Measurements from ENCODE around the gene LGALS14. TPM values are rescaled to one million over a fixed set of nuclear protein-coding genes. Genes with fewer than 3 reads are reported as not detected.
A peak's percentile ranks its signal among the peaks of the same experiment; 100 is the strongest.
"Not testable (repeated sequence)": the region's sequence is repeated elsewhere in the genome, so short reads cannot be mapped to it uniquely, and the experiment has no call there.

Gene LGALS14
- total RNA-seq, 1 donor, result under 0.01 TPM

GRCh38 chr19:39692822-39693221 lies 11.5 kb upstream of the LGALS14 start:
- DNase-seq (ENCODE audit: low read depth in 2 of 3, low spot score in 2 of 3), result peak in 1 of 3 donors; percentile 11

DNA sequence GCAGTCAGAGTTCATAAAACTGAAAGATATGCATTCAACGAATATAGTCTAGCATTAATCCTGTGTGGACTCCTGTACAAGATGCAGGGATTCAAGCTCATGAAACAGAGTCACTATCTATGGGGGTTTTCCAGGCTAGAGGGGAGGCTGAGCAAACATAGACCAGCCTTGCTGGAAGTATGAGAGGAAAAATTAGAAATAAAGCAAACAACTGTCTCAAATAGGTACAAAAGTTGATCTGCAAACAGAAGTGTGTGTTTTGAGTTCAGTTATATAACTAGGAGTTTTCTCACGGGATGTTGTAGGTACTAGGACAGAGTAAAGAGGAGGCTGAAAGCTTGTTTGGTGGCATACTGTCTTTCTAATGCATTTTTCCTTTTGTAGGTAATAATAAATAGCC lies 8.5 kb upstream of the LGALS14 start:
- no peak for DNase-seq (ENCODE audit: low read depth in 2 of 3, low spot score in 2 of 3)

DNA sequence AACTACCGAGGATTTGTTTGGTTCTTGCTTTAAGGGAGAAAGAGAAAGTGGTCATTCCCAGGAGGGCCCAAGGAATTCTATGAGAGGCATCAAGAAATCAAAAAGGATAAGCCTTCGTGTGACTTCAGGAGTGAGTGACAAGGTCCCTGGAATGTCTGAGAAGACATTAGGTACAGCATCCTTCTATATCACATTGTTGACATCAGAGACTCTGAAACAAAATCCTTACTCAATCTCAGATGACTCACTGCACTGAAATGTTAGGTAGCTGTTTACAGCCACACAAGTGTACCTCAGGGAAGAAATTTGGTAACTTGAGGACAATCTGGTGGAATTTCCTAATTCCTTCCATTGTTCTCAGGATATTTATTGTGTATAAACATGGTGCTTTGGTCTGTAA lies 7.9 kb upstream of the LGALS14 start:
- no peak for DNase-seq (ENCODE audit: low read depth in 2 of 3, low spot score in 2 of 3)

- DNase-seq (ENCODE audit: low read depth in 2 of 3, low spot score in 2 of 3), result no peak
Observed at GRCh38 chr19:39698535-39698934, 5.7 kb upstream of the LGALS14 start.

DNA sequence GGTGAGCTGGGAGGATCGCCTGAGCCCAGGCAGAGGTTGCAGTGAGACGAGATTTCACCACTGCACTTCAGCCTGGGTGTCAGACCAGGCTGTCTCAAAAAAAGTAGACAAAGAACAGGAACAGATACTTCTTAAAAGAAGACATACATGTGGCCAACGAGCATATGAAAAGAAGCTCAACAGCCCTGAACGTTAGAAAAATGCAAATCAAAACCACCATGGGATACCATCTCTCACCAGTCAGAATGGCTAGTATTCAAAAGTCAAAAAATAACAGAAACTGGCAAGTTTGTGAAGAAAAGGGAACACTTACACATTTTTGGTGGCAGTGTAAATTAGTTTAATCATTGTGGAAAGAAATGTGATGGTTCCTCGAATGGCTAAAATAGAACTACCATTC lies 3.0 kb upstream of the LGALS14 start:
- no peak for DNase-seq (ENCODE audit: low read depth in 2 of 3, low spot score in 2 of 3)

GRCh38 chr19:39705578-39706188 lies 1.4 kb downstream of the LGALS14 start:
- DNase-seq (ENCODE audit: low read depth in 2 of 3, low spot score in 2 of 3), result peak in 1 of 3 donors; percentile 9

DNA sequence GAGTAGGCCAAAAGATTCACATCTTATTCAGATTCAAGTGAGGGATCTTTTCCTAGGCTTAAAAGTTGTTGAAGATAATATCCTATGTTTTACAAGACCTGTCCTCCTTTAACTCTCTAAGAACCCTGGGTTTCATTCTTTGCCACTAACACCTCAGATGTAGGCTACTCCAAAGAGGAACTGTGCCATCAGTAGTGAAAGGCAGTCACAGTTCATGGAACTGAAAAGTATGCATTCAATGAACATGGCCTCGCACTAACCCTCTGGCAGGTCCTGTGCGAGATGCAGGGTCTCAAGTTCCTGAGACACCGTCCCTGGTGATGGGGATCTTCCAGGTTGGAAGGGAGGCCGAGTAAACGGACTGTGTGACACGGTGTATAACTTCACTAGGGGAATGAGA lies 4.3 kb downstream of the LGALS14 start:
- DNase-seq (ENCODE audit: low read depth in 2 of 3, low spot score in 2 of 3), result no peak

- DNase-seq (ENCODE audit: low read depth in 2 of 3, low spot score in 2 of 3), result no peak
Observed at GRCh38 chr19:39709026-39709872, 5.0 kb downstream of the LGALS14 start.

DNA sequence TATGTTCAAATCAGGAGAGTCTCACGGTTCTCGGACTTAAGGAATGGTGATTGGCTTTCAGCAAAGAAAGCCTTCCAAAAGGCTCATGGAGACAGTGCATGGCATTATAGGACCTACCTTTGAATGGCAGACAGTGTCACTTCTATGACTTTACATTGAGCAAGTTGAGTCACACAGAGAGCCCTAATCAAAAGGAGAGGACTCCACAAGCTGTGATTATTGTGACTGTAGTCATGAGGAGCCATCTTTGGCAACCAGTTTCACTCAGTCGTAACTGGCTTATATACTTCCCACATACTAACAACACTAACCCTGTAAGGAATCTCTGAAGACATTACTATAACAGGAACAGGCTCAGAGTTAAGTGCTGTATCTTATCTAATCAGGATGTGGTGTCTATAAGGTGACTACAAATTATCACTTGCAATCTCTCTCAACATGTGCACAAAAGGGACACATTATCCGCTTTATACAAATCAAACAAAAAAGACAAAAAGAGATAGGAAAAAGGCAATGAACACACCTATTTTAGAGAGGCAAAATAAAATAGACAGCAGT lies 6.1 kb downstream of the LGALS14 start:
- no peak for DNase-seq (ENCODE audit: low read depth in 2 of 3, low spot score in 2 of 3)

DNA sequence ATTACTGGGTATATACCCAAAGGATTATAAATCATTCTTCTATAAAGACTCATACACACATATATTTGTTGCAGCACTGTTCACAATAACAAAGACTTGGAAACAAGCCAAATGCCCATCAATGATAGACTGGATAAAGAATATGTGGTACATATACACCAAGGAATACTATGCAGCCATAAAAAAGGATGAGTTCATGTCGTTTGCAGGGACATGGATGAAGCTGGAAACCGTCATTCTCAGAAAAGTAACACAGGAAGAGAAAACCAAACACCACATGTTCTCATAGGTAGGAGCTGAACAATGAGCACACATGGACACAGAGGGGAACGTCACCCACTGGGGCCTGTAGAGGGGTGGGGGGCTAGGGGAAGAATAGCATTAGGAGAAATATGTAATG lies 15.9 kb downstream of the LGALS14 start:
- DNase-seq (ENCODE audit: low read depth in 2 of 3, low spot score in 2 of 3), result not testable (repeated sequence)

DNA sequence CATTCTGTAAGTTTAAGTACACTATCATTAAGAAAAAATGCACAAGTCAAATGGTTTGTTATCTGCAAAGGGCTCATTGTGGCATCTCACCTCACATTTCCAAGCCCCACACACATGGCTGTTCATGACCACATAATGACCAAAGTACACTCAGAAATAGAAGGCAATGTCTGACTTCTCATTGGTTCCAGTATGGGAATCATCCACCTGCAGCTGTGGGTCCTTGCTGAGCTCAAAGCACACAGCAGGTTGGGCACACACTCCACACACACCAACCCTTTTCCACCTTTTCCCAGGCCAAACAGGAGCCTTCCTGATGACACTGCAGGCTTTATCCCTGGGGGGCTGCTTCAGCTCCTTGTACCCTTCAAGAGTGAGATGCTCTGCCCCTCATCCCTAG lies 21.7 kb downstream of the LGALS14 start:
- DNase-seq (ENCODE audit: low read depth in 2 of 3, low spot score in 2 of 3), result no peak

DNA sequence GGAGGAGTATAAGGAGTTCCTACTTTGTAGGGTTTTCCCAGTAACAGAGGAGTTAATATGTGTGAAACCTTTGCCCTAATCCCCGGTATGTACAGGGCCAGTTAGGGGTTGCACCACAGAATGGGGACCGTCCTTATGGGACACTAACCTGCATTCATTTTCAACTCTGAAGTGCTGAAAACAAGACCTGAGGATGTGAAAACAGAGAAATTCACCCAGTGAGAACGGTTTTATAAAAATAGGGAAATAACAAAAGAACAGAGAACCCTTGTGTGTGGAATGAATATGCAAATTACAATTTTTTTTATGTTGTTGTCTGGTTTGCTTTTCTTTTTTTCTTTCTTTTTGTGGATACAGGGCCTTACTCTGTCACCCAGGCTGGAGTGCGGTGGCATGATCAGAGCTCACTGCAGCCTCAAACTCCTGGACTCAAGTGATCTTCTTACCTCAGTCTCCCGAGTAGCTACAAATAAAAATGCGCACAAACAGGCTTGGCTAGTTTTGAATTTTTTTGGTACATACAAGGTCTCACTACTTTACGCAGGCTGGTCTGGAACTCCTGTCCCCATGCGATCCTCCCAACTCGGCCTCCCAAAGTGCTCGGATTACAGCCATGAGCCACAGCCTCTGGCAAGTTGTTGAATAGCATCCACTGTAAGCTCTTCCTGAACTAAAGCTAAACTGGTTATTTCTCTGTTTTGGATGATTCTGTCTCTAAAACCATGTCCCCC lies 23.0 kb downstream of the LGALS14 start:
- DNase-seq (ENCODE audit: low read depth in 2 of 3, low spot score in 2 of 3), result no peak

GRCh38 chr19:39728040-39728439 lies 23.8 kb downstream of the LGALS14 start:
- DNase-seq (ENCODE audit: low read depth in 2 of 3, low spot score in 2 of 3), result no peak

DNA sequence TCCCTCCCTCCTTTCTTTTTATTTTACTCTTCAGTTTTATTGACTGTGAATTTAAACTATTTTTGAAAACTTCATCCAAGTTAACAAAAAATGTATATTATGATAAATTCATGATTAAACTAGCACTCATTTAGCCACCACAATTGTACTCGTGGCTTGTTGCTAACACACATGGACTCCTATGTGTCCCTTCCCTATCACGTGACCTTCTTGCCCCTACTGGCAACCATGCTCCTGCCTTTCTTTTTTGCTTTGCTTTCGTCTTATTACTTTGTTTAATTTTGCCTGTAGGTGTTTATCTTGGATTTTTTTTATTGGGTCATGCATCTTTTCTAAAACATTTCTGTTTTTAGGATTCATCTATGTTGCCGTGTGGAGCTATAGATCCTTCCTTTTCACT lies 25.3 kb downstream of the LGALS14 start:
- no peak for DNase-seq (ENCODE audit: low read depth in 2 of 3, low spot score in 2 of 3)

GRCh38 chr19:39731685-39732084 lies 27.4 kb downstream of the LGALS14 start:
- DNase-seq (ENCODE audit: low read depth in 2 of 3, low spot score in 2 of 3), result no peak

GRCh38 chr19:39733841-39734240 lies 29.6 kb downstream of the LGALS14 start:
- DNase-seq (ENCODE audit: low read depth in 2 of 3, low spot score in 2 of 3), result no peak

- DNase-seq (ENCODE audit: low read depth in 2 of 3, low spot score in 2 of 3), result no peak
Observed at GRCh38 chr19:39735688-39736087, 31.4 kb downstream of the LGALS14 start.

- DNase-seq (ENCODE audit: low read depth in 2 of 3, low spot score in 2 of 3), result no peak
Observed at GRCh38 chr19:39736088-39736487, 31.8 kb downstream of the LGALS14 start.

DNA sequence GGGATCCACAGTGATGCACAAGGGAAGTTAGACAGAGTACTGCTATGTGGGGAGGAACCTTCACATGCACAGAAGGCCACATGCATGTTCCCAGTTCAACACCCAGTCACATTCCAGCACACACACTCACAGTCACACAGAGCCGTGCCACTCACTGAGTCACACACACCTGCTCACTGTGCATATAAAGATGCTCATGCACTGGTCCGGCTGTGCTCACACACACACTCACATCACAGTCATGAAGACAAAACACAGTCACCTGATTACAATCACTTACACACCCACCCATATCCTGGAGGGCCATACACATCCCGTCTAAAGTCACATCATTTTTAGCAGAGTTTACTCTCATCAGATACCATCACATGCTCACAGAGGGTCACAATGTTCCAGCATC lies 33.1 kb downstream of the LGALS14 start:
- no peak for DNase-seq (ENCODE audit: low read depth in 2 of 3, low spot score in 2 of 3)

DNA sequence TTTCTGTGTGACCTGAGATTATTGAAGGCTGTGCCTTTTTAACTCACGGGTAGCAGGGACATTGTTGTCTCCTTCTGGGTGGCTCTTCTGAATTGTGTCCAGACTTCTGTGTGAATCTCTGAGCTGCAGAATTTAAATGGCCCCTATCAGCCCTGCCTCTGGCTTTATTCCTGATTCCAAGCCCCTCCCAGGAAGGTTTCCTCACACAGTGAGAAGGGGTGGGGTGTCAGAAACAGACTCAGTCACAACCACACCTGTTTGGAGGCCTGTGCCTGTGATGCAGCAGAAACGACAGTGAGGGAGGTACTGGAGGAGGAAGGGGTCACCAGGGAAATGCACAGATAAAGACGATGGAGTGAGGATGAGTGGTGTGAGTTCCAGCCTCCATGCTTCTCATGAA lies 33.6 kb downstream of the LGALS14 start, which contains the start of gene CLC:
Gene CLC (minus strand): TSS at position 139 of the 400 bp plus-strand sequence. CDS start 77 bp downstream, at position 62.
- no peak for DNase-seq (ENCODE audit: low read depth in 2 of 3, low spot score in 2 of 3)

DNA sequence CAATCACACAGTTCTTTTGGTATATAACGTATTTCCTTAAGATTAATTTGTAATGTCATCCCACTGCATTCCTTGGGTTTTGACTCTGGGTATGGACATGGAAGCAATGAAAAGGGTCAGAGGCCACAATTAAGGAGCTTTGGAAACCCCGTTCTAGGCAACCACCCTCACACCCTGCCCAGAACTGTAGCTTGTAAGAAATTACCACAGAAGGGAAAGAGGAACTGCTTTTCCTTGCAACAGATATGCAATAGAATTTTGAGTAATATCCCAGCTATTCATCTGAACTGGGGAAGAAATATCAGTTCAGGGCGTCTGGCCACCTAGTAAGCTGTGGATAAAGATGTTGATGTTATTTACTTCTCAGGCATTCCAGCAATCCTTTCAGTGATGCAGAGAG lies 34.5 kb downstream of the LGALS14 start:
- DNase-seq (ENCODE audit: low read depth in 2 of 3, low spot score in 2 of 3), result no peak

Data from hematopoietic multipotent progenitor cell (in vitro differentiated cells).